ENCODE results near the gene SND1.

The SND1 gene

DNA sequence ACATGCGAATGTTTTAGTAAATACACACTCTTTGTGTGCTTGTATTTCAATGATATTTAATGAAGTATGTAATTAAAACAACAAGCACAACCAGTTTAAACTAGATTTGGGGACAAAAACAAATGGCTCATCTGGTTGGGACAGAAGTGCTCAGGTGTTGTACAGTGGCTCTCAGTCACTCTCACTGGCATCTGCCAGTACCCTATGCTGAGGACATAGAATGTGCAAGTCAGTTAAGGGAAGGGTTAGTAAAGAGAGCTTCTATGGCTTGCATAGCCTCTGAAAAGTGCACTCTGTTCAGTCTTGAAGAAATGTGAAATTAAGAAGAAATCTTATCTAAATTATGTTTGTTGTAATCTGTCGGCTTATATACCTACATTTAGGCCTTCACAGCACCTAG lies 196.2 kb downstream of the SND1 start:
- in situ Hi-C loops (cut with MboI; ENCODE audit: low pct_unique_long_range_greater_than_20kb, low sequenced_read_pairs, unreplicated experiment), result no loop called here
- DNase-seq (ENCODE audit: low spot score), result no peak
- TF ChIP-seq, protein P1, sequence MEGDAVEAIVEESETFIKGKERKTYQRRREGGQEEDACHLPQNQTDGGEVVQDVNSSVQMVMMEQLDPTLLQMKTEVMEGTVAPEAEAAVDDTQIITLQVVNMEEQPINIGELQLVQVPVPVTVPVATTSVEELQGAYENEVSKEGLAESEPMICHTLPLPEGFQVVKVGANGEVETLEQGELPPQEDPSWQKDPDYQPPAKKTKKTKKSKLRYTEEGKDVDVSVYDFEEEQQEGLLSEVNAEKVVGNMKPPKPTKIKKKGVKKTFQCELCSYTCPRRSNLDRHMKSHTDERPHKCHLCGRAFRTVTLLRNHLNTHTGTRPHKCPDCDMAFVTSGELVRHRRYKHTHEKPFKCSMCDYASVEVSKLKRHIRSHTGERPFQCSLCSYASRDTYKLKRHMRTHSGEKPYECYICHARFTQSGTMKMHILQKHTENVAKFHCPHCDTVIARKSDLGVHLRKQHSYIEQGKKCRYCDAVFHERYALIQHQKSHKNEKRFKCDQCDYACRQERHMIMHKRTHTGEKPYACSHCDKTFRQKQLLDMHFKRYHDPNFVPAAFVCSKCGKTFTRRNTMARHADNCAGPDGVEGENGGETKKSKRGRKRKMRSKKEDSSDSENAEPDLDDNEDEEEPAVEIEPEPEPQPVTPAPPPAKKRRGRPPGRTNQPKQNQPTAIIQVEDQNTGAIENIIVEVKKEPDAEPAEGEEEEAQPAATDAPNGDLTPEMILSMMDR (IDR thresholded peaks at IDR 0.05; ENCODE audit: extremely low read depth, insufficient read depth, missing control alignments), result no peak

- DNase-seq (ENCODE audit: low spot score), result no peak
- in situ Hi-C loops (cut with MboI; ENCODE audit: low pct_unique_long_range_greater_than_20kb, low sequenced_read_pairs, unreplicated experiment), result no loop called here
- TF ChIP-seq, protein P1 (IDR thresholded peaks at IDR 0.05; ENCODE audit: extremely low read depth, insufficient read depth, missing control alignments), result no peak
These were observed 198.2 kb downstream of the SND1 start for GRCh38 chr7:127850195-127850594.

DNA sequence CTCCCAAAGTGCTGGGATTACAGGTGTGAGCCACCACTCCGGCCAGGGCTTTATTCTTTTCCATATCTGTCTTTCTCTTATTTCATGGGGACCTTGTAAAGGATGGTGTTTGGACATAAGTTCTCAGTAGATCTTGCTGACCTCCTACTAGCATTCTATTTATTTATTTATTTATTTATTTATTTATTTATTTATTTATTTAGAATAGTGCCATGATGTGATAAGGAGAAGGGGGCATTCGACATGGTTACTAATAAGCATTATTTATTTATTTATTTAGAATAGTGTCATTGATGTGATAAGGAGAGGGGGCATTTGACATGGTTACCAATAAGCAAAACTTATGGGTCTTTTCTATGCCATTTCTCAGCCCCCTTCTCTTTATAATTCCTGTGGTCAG lies 202.4 kb downstream of the SND1 start:
- DNase-seq (ENCODE audit: low spot score), result no peak
- TF ChIP-seq, protein P1 (IDR thresholded peaks at IDR 0.05; ENCODE audit: extremely low read depth, insufficient read depth, missing control alignments), result no peak
- in situ Hi-C loops (cut with MboI; ENCODE audit: low pct_unique_long_range_greater_than_20kb, low sequenced_read_pairs, unreplicated experiment), result no loop called here

DNA sequence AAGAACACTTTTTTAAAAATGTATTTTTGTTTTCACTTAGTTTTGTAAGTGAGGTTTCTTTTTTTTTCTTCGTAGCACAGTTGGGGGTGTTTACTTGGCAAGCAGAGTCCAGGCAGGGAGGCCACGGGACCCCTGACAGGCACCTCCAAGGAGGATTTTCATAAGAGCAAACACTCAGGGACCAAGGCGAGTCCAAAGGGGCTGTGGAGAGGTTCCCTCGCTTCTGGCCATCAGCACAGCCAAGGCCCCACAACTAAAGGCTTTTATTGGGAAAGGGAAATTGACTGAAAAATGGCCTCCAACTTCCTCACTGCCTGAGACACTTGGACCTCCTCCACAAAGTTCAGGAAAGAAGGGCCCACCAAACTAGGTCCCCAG lies 205.5 kb downstream of the SND1 start:
- TF ChIP-seq, protein P1 (IDR thresholded peaks at IDR 0.05; ENCODE audit: extremely low read depth, insufficient read depth, missing control alignments), result no peak
- no peak for DNase-seq (ENCODE audit: low spot score)
- in situ Hi-C loops (cut with MboI; ENCODE audit: low pct_unique_long_range_greater_than_20kb, low sequenced_read_pairs, unreplicated experiment), result no loop called here

- in situ Hi-C loops (cut with MboI; ENCODE audit: low pct_unique_long_range_greater_than_20kb, low sequenced_read_pairs, unreplicated experiment), result no loop called here
- TF ChIP-seq, protein P1 (IDR thresholded peaks at IDR 0.05; ENCODE audit: extremely low read depth, insufficient read depth, missing control alignments), result no peak
- DNase-seq (ENCODE audit: low spot score), result no peak
These were observed 206.3 kb downstream of the SND1 start for GRCh38 chr7:127858091-127858914.

- no peak for DNase-seq (ENCODE audit: low spot score)
- in situ Hi-C loops (cut with MboI; ENCODE audit: low pct_unique_long_range_greater_than_20kb, low sequenced_read_pairs, unreplicated experiment), result no loop called here
- TF ChIP-seq, protein P1 (IDR thresholded peaks at IDR 0.05; ENCODE audit: extremely low read depth, insufficient read depth, missing control alignments), result no peak
These were observed 206.9 kb downstream of the SND1 start for GRCh38 chr7:127858915-127859189.
